Loucy (cell line): ENCODE measurements around the gene ADGRF3.

Experiments
- H2AFZ ChIP-seq: fragments of 200-600 bp; sonication (generic); 2 replicates; pipeline ENCODE4 v1.6.0; 2016; ENCODE audit warnings: antibody characterized with exemption, mild to moderate bottlenecking, low read length, moderate library complexity
- H3F3A ChIP-seq: fragments of 200-600 bp; 2 replicates; pipeline ENCODE4 v1.6.0; 2016; ENCODE audit warnings: antibody characterized with exemption, low read depth, mild to moderate bottlenecking
- H3K27me3 ChIP-seq: fragments of 200-600 bp; sonication (generic); 2 replicates; pipeline ENCODE4 v1.6.1; 2014; ENCODE audit warnings: low read length, mild to moderate bottlenecking; ENCODE audit not compliant: insufficient read depth, poor library complexity, severe bottlenecking
- H3K36me3 ChIP-seq: fragments of 200-600 bp; sonication (generic); 2 replicates; pipeline ENCODE4 v1.6.1; 2016; ENCODE audit warnings: low read length; ENCODE audit not compliant: insufficient read depth
- H3K4me1 ChIP-seq: fragments of 200-600 bp; sonication (generic); 2 replicates; pipeline ENCODE4 v1.5.1; 2014; ENCODE audit warnings: low read length, mild to moderate bottlenecking; ENCODE audit not compliant: insufficient read depth, poor library complexity, severe bottlenecking
- H3K4me2 ChIP-seq: fragments of 200-600 bp; sonication (generic); 2 replicates; pipeline ENCODE4 v1.6.0; 2014; ENCODE audit warnings: antibody characterized with exemption, low read length, low read depth, mild to moderate bottlenecking; ENCODE audit not compliant: poor library complexity, severe bottlenecking
- H3K4me3 ChIP-seq: fragments of 200-600 bp; sonication (generic); 2 replicates; pipeline ENCODE4 v1.5.1; 2014; ENCODE audit warnings: low read length, mild to moderate bottlenecking, mixed read lengths; ENCODE audit not compliant: poor library complexity, severe bottlenecking
- H3K79me2 ChIP-seq: fragments of 200-600 bp; sonication (generic); 2 replicates; pipeline ENCODE4 v1.6.1; 2014; ENCODE audit warnings: low read length; ENCODE audit not compliant: insufficient read depth
- H3K9ac ChIP-seq: fragments of 200-600 bp; sonication (generic); 2 replicates; pipeline ENCODE4 v1.6.0; 2014; ENCODE audit warnings: mild to moderate bottlenecking, low read depth, low read length, moderate library complexity; ENCODE audit not compliant: poor library complexity, severe bottlenecking
- H3K9me2 ChIP-seq: fragments of 200-600 bp; sonication (generic); replicated peaks from 2 replicates; pipeline ENCODE4 v1.6.1; 2016; ENCODE audit warnings: low read depth, low read length, mixed read lengths
- H3K9me3 ChIP-seq: fragments of 200-600 bp; sonication (generic); 2 replicates; pipeline ENCODE4 v1.6.1; 2014; ENCODE audit warnings: mild to moderate bottlenecking, antibody characterized with exemption, low read length, low read depth; ENCODE audit not compliant: insufficient read depth
- H4K20me1 ChIP-seq: fragments of 200-600 bp; sonication (generic); 2 replicates; pipeline ENCODE4 v1.6.0; 2014; ENCODE audit warnings: antibody characterized with exemption, low read length, mild to moderate bottlenecking; ENCODE audit not compliant: insufficient read depth, poor library complexity, severe bottlenecking
- EZH2phosphoT487 ChIP-seq: fragments of 200-600 bp; IDR thresholded peaks from 2 replicates; pipeline ENCODE4 v1.6.1; 2018; ENCODE audit warnings: antibody characterized with exemption, mild to moderate bottlenecking, moderate library complexity, borderline replicate concordance
- TF ChIP-seq, protein P1 (sequence below): fragments of 200-600 bp; sonication (generic); conservative IDR thresholded peaks from 2 replicates; pipeline ENCODE4 v1.5.1; 2014; ENCODE audit warnings: mild to moderate bottlenecking, antibody characterized with exemption, low read length

ADGRF3 gene

DNA sequence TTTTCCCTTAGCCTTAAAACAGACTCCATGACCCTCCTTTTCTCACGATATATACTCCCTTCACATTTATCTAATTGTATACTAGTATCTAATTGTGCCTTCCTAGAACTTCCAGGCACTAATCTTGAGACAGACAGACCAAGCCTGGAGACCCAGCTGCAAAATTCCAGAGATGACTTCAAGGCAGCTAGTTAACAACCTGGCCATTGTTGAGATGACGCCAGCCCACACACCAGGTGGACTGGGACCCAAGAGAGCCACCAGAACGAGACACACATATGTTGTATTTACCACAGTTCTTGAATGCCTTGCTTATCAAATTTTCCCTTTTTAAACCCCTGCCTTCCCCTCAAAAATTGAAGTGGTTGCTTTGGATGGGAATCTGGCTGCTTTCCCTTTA lies 49.5 kb downstream of the ADGRF3 start:
- H3K79me2 ChIP-seq = no peaks in the 10 kb centered on the region
- no peaks in the 10 kb centered on the region for H3F3A ChIP-seq
- no peaks in the 10 kb centered on the region for H3K36me3 ChIP-seq
- no peaks in the 10 kb centered on the region for H3K9me3 ChIP-seq
- no peaks in the 10 kb centered on the region for H4K20me1 ChIP-seq
- no peaks in the 10 kb centered on the region for H3K27me3 ChIP-seq
- no peak overlapping the region for H3K4me2 ChIP-seq
- H3K9ac ChIP-seq = no peak overlapping the region
- H3K4me1 ChIP-seq = peaks cover 18% of the 10 kb centered on the region
- H3K9me2 ChIP-seq = no peaks in the 10 kb centered on the region
- no peak overlapping the region for H2AFZ ChIP-seq
- H3K4me3 ChIP-seq = no peak overlapping the region
- TF ChIP-seq, protein P1, sequence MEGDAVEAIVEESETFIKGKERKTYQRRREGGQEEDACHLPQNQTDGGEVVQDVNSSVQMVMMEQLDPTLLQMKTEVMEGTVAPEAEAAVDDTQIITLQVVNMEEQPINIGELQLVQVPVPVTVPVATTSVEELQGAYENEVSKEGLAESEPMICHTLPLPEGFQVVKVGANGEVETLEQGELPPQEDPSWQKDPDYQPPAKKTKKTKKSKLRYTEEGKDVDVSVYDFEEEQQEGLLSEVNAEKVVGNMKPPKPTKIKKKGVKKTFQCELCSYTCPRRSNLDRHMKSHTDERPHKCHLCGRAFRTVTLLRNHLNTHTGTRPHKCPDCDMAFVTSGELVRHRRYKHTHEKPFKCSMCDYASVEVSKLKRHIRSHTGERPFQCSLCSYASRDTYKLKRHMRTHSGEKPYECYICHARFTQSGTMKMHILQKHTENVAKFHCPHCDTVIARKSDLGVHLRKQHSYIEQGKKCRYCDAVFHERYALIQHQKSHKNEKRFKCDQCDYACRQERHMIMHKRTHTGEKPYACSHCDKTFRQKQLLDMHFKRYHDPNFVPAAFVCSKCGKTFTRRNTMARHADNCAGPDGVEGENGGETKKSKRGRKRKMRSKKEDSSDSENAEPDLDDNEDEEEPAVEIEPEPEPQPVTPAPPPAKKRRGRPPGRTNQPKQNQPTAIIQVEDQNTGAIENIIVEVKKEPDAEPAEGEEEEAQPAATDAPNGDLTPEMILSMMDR = no peak

DNA sequence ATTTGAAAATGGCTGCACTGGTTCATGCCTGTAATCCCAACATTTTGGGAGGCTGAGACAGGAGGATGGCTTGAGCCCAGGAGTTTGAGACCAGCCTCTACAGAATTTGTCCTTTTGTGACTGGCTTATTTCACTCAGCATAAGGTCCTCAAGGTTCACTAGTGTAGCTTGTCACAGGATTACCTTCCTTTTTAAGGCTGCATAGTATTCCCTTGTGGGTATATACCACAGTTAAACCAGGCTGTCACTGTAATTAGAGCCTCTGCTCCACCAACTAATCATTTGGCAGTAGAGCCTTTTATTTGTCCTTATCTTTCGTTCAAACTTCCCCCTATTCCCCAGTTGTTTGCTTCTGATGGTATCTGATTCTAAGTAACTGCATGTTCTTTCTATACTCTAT lies 51.1 kb downstream of the ADGRF3 start:
- no peak overlapping the region for H3K4me2 ChIP-seq
- no peaks in the 10 kb centered on the region for H3K36me3 ChIP-seq
- no peaks in the 10 kb centered on the region for H3K79me2 ChIP-seq
- no peak for TF ChIP-seq EZH2phosphoT487
- TF ChIP-seq, protein P1 = no peak
- H3K9me3 ChIP-seq = no peaks in the 10 kb centered on the region
- H4K20me1 ChIP-seq = no peaks in the 10 kb centered on the region
- H3K9ac ChIP-seq = no peak overlapping the region
- H3K9me2 ChIP-seq = no peaks in the 10 kb centered on the region
- no peaks in the 10 kb centered on the region for H3K27me3 ChIP-seq
- H2AFZ ChIP-seq = no peak overlapping the region
- H3F3A ChIP-seq = no peaks in the 10 kb centered on the region
- no peak overlapping the region for H3K4me3 ChIP-seq
- H3K4me1 ChIP-seq = peaks cover 14% of the 10 kb centered on the region

DNA sequence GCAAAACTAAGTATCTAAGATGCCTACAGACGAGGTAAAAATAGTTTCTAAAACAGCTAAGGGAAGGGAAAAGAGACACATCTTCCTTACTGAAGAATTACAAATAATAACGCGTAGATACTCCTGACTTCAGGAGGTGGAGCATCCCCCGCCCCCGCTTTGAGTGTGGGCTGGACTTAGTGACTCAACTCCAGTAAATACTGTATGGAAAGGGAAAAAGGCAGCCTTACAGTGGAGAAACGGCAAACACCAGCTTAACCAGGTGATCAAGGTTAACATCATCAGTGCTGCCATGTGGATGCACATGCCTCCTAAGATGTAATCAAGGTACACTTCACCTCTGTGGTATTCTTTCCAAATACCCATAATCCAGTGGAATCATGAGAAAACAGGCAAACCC lies 53.9 kb downstream of the ADGRF3 start:
- Histone ChIP-seq H2AFZ (no peak overlapping the region), H3K9me3 (no peaks in the 10 kb centered on the region), H4K20me1 (no peaks in the 10 kb centered on the region), H3K4me2 (no peak overlapping the region), H3K36me3 (peaks cover 8% of the 10 kb centered on the region; the same call in 1 of the 2 replicates), H3K9ac (no peak overlapping the region), H3K9me2 (no peaks in the 10 kb centered on the region), H3K27me3 (no peaks in the 10 kb centered on the region), H3K79me2 (no peaks in the 10 kb centered on the region), H3K4me3 (no peak overlapping the region), H3F3A (no peaks in the 10 kb centered on the region), H3K4me1 (no peaks in the 10 kb centered on the region)
- no peak for TF ChIP-seq EZH2phosphoT487

DNA sequence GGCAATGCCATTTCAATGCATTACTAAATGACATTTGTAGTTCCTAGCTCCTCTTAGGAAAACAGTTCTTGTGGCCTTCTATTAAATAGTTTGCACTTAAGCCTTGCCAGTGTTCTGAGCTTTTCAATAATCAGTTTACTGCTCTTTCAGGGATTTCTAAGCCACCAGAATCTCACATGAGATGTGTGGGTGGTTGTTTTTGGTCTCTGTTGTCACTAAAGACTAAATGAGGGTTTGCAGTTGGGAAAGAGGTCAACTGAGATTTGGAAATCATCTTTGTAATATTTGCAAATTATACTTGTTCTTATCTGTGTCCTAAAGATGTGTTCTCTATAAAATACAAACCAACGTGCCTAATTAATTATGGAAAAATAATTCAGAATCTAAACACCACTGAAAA lies 56.6 kb downstream of the ADGRF3 start:
- no peaks in the 10 kb centered on the region for H3K27me3 ChIP-seq
- no peaks in the 10 kb centered on the region for H3K9me3 ChIP-seq
- no peak overlapping the region for H3K9ac ChIP-seq
- TF ChIP-seq EZH2phosphoT487 = no peak
- TF ChIP-seq, protein P1 = no peak
- no peak overlapping the region for H2AFZ ChIP-seq
- H3K4me3 ChIP-seq = no peak overlapping the region
- no peaks in the 10 kb centered on the region for H3K9me2 ChIP-seq
- no peaks in the 10 kb centered on the region for H3K79me2 ChIP-seq
- H4K20me1 ChIP-seq = no peaks in the 10 kb centered on the region
- H3F3A ChIP-seq = no peaks in the 10 kb centered on the region
- peaks cover 23% of the 10 kb centered on the region; the same call in 1 of the 2 replicates for H3K36me3 ChIP-seq
- H3K4me2 ChIP-seq = no peak overlapping the region
- H3K4me1 ChIP-seq = no peaks in the 10 kb centered on the region
